GM21529 (cell line): ENCODE measurements around the gene SLC6A19.
"Not testable (repeated sequence)": the region's sequence is repeated elsewhere in the genome, so short reads cannot be mapped to it uniquely, and the experiment has no call there.

Experiments used
- ATAC-seq: cut with Tn5 transposase; IDR thresholded peaks from one replicate; pipeline ENCODE4 v1.9.1; 2021; ENCODE audit not compliant: unreplicated experiment

The SLC6A19 gene

DNA sequence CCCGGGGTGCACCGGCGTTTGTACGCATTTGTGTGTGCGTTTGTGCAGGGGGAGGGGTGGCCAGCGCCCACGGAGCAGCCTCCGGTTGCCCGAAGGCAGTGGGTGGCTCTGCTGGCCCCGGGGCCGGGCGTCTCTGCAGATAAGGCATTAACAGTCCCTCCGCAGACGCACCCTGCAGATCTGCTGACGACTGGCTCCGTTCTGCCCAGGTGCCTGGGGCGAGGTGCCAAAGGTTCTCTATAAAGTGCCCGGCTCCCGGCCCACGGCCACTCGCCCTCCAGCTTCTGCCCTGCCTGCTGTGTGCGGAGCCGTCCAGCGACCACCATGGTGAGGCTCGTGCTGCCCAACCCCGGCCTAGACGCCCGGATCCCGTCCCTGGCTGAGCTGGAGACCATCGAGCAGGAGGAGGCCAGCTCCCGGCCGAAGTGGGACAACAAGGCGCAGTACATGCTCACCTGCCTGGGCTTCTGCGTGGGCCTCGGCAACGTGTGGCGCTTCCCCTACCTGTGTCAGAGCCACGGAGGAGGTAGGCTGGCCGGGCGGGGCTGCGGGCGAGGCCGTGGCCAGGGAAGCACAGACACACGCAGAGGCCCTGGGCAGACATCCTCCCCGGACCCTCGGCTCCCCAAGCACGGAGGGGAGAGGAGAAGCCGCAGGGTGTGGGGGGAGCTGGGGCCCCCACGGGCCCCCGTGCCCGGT is at the start of gene SLC6A19:
Gene SLC6A19, plus strand, starts transcription at position 269 of the 699 bp plus-strand sequence. Its CDS starts 56 bp downstream, at position 325.
- no peak for ATAC-seq

DNA sequence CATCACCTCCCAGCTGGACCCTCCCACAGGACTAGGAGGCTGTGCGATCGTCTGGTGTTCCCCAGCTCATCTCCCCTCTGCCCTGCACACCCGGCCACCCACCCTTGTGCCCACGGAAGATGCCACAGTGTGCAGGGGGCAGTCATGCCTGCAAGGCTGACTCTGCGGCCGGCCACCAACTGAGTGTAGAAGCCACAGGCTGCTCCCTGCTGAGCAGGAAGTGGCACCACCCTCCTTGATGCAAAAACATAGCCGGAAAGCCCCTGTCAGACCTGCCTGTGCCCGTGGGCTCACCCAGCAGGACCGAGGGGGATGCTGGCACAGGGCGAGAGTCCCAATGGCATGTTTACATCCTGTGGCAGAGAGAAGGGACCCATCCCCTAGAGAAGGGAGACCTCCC is 49.2 kb upstream of the SLC6A19 start:
- no peak for ATAC-seq

- no peak for ATAC-seq
These were observed 48.6 kb upstream of the SLC6A19 start for GRCh38 chr5:1152771-1153282.

DNA sequence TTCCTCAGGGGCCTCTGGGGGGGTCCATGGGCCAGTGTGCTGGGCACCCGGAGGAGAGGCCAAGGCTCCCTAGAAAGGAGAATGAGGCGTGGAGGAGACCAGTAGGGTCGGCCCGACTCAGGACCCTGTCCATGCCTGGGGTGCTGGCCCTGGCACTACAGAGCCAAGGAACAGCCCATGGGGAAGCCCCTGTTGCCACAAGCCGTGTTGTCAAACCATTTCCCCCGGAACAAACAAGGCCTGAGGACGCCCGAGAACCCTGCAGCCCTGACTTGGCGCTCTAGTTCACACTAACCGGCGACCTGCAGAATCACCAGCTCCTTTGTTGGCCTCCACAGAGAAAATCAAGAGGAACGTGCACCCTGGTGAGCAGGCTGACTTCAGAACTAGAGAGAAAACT is 48.0 kb upstream of the SLC6A19 start:
- no peak for ATAC-seq

GRCh38 chr5:1155191-1156032 is 46.0 kb upstream of the SLC6A19 start:
- ATAC-seq = no peak

GRCh38 chr5:1156033-1156753 is 45.2 kb upstream of the SLC6A19 start:
- ATAC-seq = no peak

- no peak for ATAC-seq
These were observed 44.5 kb upstream of the SLC6A19 start for GRCh38 chr5:1156754-1157460.

DNA sequence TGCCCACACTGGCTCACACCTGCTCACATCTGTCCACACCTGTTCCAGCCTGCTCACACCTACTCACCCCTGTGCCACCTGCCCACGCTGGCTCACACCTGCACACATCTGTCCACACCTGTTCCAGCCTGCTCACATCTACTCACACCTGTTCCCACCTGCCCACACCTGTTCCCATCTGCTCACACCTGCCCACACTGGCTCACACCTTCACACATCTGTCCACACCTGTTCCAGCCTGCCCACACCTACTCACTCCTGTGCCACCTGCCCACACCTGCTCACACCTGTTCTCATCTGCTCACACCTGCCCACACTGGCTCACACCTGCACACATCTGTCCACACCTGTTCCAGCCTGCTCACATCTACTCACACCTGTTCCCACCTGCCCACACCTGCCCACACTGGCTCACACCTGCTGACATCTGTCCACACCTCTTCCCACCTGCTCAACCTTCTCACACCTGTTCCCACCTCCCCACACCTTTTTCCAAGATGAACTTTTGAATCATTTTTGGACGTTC is 43.9 kb upstream of the SLC6A19 start:
- ATAC-seq = not testable (repeated sequence)

- no peak for ATAC-seq
These were observed 42.6 kb upstream of the SLC6A19 start for GRCh38 chr5:1158647-1159340.

DNA sequence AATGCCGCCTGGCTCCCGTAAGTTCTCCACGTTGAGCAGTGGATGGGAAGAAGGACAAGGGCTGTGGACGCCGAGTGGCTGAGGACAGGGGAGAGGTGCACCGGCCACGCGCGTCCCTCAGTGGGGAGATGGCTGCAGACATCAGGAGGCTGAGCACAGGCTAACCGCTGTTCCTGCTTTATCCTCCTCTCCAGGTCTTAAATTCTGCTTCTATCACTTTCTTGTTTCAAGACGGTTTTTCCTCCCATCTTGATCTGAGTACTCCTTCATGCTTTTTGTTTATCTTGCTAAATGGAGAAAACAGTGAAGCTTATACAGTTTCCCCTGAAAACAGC is 42.1 kb upstream of the SLC6A19 start:
- no peak for ATAC-seq

DNA sequence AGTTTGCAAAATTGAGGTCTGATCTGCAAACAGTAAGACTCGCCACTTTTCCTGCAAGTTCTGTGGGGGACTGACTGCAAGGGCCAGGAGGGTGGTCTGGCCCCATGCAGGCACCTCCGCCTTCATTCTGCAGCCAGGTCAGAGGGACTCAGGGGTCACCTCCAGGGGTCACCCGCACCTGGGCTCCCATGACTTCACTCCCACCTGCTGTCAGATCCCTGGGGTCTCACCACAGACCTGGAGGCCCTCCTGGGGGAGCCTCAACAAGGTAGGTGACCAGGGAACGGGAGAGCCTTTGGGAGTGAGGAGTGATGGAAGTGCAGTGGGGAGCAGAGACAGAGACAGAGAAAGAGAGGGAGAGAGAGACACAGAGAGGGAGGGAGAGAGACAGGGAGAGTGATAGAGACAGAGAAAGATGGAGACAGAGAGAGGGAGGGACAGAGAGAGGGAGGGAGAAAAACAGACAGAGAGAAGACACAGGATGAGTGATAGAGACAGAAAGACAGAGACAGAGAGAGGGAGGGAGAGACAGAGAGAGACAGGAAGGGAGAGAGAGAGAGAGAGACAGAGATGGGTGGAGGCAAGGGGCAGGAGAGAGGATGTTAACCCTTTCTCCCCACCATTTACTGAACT is 41.5 kb upstream of the SLC6A19 start:
- no peak for ATAC-seq

DNA sequence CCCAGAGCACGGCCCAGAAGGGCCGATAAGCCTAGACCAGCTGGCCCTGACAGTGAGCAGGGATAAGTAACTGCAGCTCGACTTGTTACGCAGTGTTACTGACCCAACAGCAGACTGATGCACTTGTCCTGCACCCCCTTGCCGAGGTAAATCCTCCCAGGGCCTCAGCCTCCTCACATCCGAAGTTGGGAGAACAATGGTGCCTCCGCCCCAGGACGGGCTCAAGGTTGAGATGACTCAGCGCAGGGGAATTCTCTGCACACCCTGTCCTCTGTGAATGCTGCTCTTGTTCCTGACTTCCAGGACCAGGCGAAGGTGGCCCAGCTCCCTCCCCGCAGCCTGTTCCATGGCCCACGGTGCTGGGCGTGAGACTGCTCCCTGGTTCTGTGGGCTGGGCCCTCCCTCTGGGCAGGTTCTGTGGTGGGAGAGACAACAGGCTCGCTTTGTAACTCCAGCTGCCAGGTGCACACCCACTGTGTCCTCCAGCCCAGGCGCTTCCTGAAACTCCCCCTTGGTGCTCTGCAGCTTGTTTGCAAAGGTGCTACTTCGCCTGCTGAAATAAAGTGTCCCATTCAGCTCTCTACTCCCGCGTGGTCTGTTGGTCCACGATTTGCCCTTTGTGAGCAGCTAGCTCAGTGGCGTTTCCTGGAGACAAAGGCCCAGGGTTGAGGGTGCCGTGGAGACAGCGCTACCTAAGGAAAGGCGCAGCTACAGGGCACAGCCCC is 40.1 kb upstream of the SLC6A19 start:
- ATAC-seq = no peak

DNA sequence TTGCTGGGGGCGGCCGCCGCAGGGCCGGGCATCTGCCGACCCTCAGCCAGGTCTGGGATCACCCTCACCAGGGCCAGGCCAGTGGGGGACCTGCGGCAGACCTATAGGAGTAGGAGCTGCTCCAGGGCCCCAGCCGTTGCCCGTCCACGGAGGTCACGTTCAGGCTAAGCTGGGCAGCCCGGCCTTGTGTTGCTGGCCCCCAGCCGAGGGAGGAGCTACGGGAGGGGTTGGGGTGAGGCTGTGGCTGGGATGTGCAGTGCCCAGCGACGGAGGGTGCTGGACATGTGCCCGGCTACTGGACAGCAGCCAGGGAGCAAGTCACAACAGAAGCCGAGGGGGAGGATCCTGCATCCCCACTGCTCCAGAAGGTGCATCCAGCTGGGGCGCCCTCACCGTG is 39.6 kb upstream of the SLC6A19 start:
- ATAC-seq = no peak

DNA sequence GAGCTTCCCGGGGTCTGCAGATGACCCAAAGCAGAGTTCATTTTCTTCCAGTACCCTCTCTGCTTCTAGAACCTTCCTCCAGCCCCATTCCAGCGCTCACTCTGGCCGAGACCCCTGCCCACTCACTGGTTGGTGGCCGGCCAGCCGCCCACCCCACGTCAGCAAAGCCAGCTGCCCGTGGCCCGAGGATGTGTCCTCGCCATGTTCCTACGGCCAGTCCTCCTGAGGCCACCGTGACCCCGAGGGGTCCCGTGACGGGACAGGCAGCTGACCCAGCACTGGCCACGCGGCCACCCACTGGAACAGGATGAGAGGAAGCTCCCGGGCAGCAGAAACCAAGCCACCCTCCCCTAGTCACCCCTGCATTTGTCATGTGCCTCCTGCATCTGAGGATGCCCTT is 39.1 kb upstream of the SLC6A19 start:
- no peak for ATAC-seq

- ATAC-seq = no peak
These were observed 38.6 kb upstream of the SLC6A19 start for GRCh38 chr5:1162751-1163150.

DNA sequence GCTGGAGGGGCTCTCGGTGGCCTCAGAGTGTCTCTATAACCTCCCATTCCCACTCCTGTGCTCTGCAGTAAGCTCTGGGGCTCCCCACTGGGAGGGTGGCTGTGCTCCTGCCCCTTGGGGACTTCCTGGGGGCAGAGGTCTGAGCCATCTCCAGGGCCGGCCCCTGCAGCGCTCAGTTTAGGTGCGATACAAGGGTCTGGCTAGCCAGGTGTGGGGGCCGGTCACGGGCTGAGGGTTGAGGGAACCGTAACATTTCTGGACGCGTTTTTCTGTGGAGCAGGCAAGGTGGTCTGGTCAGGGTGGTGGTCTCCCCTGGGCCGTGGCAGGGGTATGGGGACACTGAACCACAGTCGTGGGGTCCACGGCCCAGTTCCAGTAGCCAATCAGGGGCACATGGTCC is 38.0 kb upstream of the SLC6A19 start:
- ATAC-seq = no peak

GRCh38 chr5:1163879-1164278 is 37.5 kb upstream of the SLC6A19 start:
- ATAC-seq = no peak

- ATAC-seq = no peak
These were observed 36.4 kb upstream of the SLC6A19 start for GRCh38 chr5:1164696-1165630.
